ENCODE measurements around the gene NRXN3. TPM values are rescaled to one million over a fixed set of nuclear protein-coding genes. Genes with fewer than 3 reads are reported as not detected.

Gene NRXN3
- total and polyA plus RNA-seq, 11 donors: 0.19 to 2.2 (median 1.1) TPM

GRCh38 chr14:79056879-79057278, 886.7 kb downstream of the NRXN3 start:
- 76 to 93% (median 79%) methylated on average over 1 of the region's 1 CpG for WGBS, 4 donors
- TF ChIP-seq CTCF (IDR thresholded peaks at IDR 0.05) (no peak), POLR2A (IDR thresholded peaks at IDR 0.05) (no peak)
- peak overlapping the region in 1 of 12 donors; percentile 30 for H3K27ac ChIP-seq
- no peaks in the 10 kb centered on the region for H3K36me3 ChIP-seq
- ATAC-seq: no peak
- no peaks in the 10 kb centered on the region for H3K4me1 ChIP-seq
- no peaks in the 10 kb centered on the region for H3K27me3 ChIP-seq
- intact Hi-C loops (cut with DNase I): no loop called here
- no peaks in the 10 kb centered on the region for H3K9me3 ChIP-seq
- no peak overlapping the region for H3K4me3 ChIP-seq
- DNase-seq: no peak

GRCh38 chr14:79057333-79057732, 887.2 kb downstream of the NRXN3 start:
- ATAC-seq (no peak), DNase-seq (no peak)
- intact Hi-C loops (cut with DNase I): no loop called here
- H3K27me3 ChIP-seq: no peaks in the 10 kb centered on the region
- H3K36me3 ChIP-seq: no peaks in the 10 kb centered on the region
- H3K27ac ChIP-seq: peak overlapping the region in 1 of 12 donors; percentile 30
- WGBS, 4 donors: 81 to 87% (median 85%) methylated on average over 2 of the region's 2 CpGs
- TF ChIP-seq CTCF (IDR thresholded peaks at IDR 0.05) (no peak), POLR2A (IDR thresholded peaks at IDR 0.05) (no peak)
- no peaks in the 10 kb centered on the region for H3K4me1 ChIP-seq
- no peak overlapping the region for H3K4me3 ChIP-seq
- no peaks in the 10 kb centered on the region for H3K9me3 ChIP-seq

GRCh38 chr14:79062226-79062625, 892.1 kb downstream of the NRXN3 start:
- intact Hi-C loops (cut with DNase I): no loop called here
- no peak overlapping the region for H3K27ac ChIP-seq
- DNase-seq (no peak), ATAC-seq (no peak)
- no peaks in the 10 kb centered on the region for H3K36me3 ChIP-seq
- 50 to 63% (median 58%) methylated on average over 3 of the region's 3 CpGs for WGBS, 4 donors
- no peak overlapping the region for H3K4me3 ChIP-seq
- no peaks in the 10 kb centered on the region for H3K4me1 ChIP-seq
- TF ChIP-seq POLR2A (IDR thresholded peaks at IDR 0.05) (no peak), CTCF (IDR thresholded peaks at IDR 0.05) (no peak)
- H3K27me3 ChIP-seq: peaks cover 0 to 3% (median 0%) of the 10 kb centered on the region in 9 donors
- H3K9me3 ChIP-seq: peaks cover 0 to 7% (median 0%) of the 10 kb centered on the region in 12 donors

- H3K27ac ChIP-seq: no peak overlapping the region
- intact Hi-C loops (cut with DNase I): no loop called here
- peaks cover 0 to 7% (median 0%) of the 10 kb centered on the region in 12 donors for H3K9me3 ChIP-seq
- DNase-seq (no peak), ATAC-seq (peak in 1 of 4 donors; percentile 44)
- H3K4me3 ChIP-seq: no peak overlapping the region
- TF ChIP-seq CTCF (IDR thresholded peaks at IDR 0.05): no peak
- TF ChIP-seq POLR2A (IDR thresholded peaks at IDR 0.05): no peak
- H3K27me3 ChIP-seq: peaks cover 0 to 3% (median 0%) of the 10 kb centered on the region in 9 donors
- 63 to 68% (median 66%) methylated on average over 2 of the region's 2 CpGs for WGBS, 4 donors
- no peaks in the 10 kb centered on the region for H3K36me3 ChIP-seq
- no peaks in the 10 kb centered on the region for H3K4me1 ChIP-seq
Observed at GRCh38 chr14:79064214-79064613, 894.0 kb downstream of the NRXN3 start.

All from heart left ventricle (tissue), 16 donors.